NT2/D1 (cell line): Measurements from ENCODE around the gene CXCR4.

Source experiments
- SUZ12 ChIP-seq: IDR thresholded peaks from 2 replicates; pipeline ENCODE4 v1.6.1; 2011; ENCODE audit not compliant: insufficient read length, insufficient read depth; ENCODE audit errors: extremely low read depth
- YY1 ChIP-seq: IDR thresholded peaks from 2 replicates; pipeline ENCODE4 v1.6.1; 2011; ENCODE audit not compliant: insufficient read length, insufficient read depth
- ZNF274 ChIP-seq: IDR thresholded peaks from 2 replicates; pipeline ENCODE4 v1.6.1; 2011; ENCODE audit warnings: mild to moderate bottlenecking, low read depth, low read length

DNA sequence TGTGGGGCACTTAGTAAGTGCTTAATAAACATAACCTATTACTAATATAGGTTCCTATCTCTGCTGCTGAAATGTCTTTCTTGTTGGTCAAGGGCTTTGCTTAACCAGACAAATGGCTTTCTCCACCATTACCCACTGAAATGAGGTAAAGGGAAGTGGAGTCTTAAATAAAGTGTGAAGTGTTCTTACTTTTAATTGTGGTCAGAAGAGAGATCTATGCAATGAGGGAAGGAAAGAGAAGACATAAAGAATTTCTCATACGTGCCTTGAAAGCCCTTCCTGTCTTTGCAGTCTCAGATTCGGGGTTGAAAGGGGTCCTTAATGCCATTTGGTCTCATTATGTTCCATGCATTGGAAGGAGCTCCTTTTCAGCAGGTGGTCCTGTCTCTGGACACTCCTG is 6.9 kb upstream of the CXCR4 start:
- no peak for TF ChIP-seq SUZ12
- no peak for TF ChIP-seq YY1
- no peak for TF ChIP-seq ZNF274
